DMS53 treated with DMSO at 0.1 percent for 48 hours (cell line): ENCODE results near the gene C5orf52.
"Not testable (repeated sequence)": the region's sequence is repeated elsewhere in the genome, so short reads cannot be mapped to it uniquely, and the experiment has no call there.

Source experiments
- DNase-seq: peaks from one replicate; lab custom pipeline; 2025; ENCODE audit not compliant: unreplicated experiment; lab: John Stamatoyannopoulos, UW

Gene C5orf52

DNA sequence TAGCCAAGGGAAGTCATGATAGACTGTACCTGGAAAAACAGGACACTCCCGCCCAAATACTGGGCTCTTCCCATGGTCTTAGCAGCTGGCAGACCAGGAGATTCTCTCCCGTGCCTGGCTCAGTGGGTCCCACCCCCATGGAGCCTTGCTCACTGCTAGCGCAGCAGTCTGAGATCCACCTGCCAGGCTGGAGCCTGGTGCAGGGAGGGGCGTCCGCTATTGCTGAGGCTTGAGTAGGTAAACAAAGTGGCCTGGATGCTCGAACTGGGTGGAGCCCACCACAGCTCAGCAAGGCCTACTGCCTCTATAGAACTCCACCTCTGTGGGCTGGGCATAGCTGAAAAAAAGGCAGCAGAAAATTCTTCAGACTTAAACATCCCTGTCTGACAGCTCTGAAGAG is 49.8 kb downstream of the C5orf52 start:
- DNase-seq = no peak

- not testable (repeated sequence) for DNase-seq
Measured at GRCh38 chr5:157722895-157723294, 51.6 kb downstream of the C5orf52 start.

DNA sequence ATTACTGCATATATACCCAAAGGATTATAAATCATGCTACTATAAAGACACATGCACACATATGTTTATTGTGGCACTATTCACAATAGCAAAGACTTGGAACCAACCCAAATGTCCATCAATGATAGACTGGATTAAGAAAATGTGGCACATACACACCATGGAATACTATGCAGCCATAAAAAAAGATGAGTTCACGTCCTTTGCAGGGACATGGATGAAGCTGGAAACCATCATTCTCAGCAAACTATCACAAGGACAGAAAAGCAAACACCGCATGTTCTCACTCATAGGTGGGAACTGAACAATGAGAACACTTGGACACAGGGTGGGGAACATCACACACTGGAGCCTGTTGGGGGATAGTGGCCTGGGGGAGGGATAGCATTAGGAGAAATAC is 55.3 kb downstream of the C5orf52 start:
- DNase-seq = not testable (repeated sequence)

DNA sequence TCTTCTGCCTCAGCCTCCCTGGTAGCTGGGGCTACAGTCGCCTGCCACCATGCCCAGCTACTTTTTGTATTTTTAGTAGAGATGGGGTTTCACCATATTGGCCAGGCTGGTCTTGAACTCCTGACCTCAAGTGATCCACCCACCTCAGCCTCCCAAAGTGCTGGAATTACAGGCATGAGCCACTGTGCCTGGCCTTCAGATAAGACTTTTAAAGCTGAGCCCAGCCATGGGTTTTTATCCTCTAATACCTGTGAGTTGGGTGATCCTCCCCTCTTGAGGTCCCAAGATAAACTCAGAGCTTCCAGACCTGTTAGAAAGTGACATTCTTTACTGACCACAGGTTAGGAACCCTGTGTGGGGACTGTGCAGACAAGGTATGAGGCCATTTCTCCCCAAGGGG is 56.5 kb downstream of the C5orf52 start:
- DNase-seq = not testable (repeated sequence)
